Middle frontal gyrus (tissue), 1 donor: Measurements from ENCODE around the gene CENPH.
"Not testable (repeated sequence)": the region's sequence is repeated elsewhere in the genome, so short reads cannot be mapped to it uniquely, and the experiment has no call there.

Source experiments
- DNase-seq: peaks from one replicate; pipeline ENCODE4 v3.0.0-alpha.2; 2015; ENCODE audit warnings: low spot score; ENCODE audit errors: extremely low spot score

The CENPH gene

GRCh38 chr5:69245031-69245430 is 55.6 kb downstream of the CENPH start:
- DNase-seq, result no peak

- no peak for DNase-seq
These were observed 58.6 kb downstream of the CENPH start for GRCh38 chr5:69248019-69248418.

- no peak for DNase-seq
These were observed 61.2 kb downstream of the CENPH start for GRCh38 chr5:69250593-69250992.

- DNase-seq, result no peak
These were observed 63.1 kb downstream of the CENPH start for GRCh38 chr5:69252437-69252836.

- not testable (repeated sequence) for DNase-seq
These were observed 66.6 kb downstream of the CENPH start for GRCh38 chr5:69255940-69256339.

GRCh38 chr5:69257577-69257976 is 68.2 kb downstream of the CENPH start:
- no peak for DNase-seq
